ENCODE results near the gene ABCB8. TPM values are rescaled to one million over a fixed set of nuclear protein-coding genes. Genes with fewer than 3 reads are reported as not detected.

Gene ABCB8
- polyA plus RNA-seq, 1 of the 3 experiments (the other 2 are of a cell fraction) = 36.0 TPM

DNA sequence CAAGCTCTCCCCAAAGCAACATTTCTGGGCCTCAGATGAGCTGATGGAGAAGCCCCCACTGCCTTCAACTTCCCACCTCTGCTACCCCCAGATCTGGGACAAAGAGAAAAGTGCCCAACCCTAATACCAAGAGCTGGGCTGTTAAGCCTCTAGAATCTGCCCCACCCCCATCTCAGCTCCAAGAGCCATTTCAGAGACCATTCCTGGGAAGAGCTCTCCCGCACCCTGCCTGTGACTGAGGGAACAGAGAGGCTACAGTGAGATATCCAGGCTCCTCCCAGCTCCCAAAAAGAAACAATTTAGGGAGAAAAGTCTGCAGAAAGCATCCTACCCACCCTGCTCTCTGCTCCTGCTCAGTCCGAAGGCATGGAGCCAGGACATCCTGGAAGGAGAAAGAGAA, 47.6 kb upstream of the ABCB8 start:
- peaks cover 52% of the 10 kb centered on the region for H3K27me3 ChIP-seq (ENCODE audit: insufficient read depth)
- no peak overlapping the region for H3K4me2 ChIP-seq
- H3K79me2 ChIP-seq (ENCODE audit: insufficient read depth) = no peaks in the 10 kb centered on the region
- no peaks in the 10 kb centered on the region for H3K9me2 ChIP-seq
- no peaks in the 10 kb centered on the region for H3K36me3 ChIP-seq (replicated peaks in 1 of 2; ENCODE audit: control insufficient read depth in 1 of 2, insufficient read depth in 2 of 2, low read length in 1 of 2)
- ChIA-PET POLR2A (interaction anchor here (0.8 to 2.9 kb wide), 4 partner anchors 10 to 79 kb away, joined by 3 to 41 read pairs (median 16); no protein-coding TSS in a partner anchor), CTCF (interaction anchor here (0.6 to 13.1 kb wide), 23 partner anchors 9 to 264 kb away, joined by 3 to 761 read pairs (median 4); partner anchors contain the start of genes KCNH2 and NOS3)
- H3K4me3 ChIP-seq (ENCODE audit: low read depth in 2 of 2, low read length in 1 of 2) = no peak overlapping the region
- peak; percentile 28 for DNase-seq
- no peaks in the 10 kb centered on the region for H4K20me1 ChIP-seq (ENCODE audit: insufficient read depth)
- no peaks in the 10 kb centered on the region for H3K9me3 ChIP-seq
- peaks cover under 1% of the 10 kb centered on the region for H3F3A ChIP-seq (replicated peaks; ENCODE audit: insufficient read depth)
- peak overlapping the region in 1 of 2 experiments; percentile 81; a peak in 1 of 4 replicates for H3K27ac ChIP-seq (ENCODE audit: low read depth in 2 of 2, low read length in 1 of 2)
- WGBS (ENCODE audit: low lambda C conversion rate) = 54% methylated on average over 2 of the region's 2 CpGs
- no peak overlapping the region for H2AFZ ChIP-seq (ENCODE audit: low read depth)
- no peak overlapping the region for H3K9ac ChIP-seq
- TF ChIP-seq RFX5 (IDR thresholded peaks at IDR 0.05; ENCODE audit: low read length) = no peak
- TF ChIP-seq RAD21 (IDR thresholded peaks at IDR 0.05; ENCODE audit: low read length) = peak; percentile 62
- peak; percentile 22; the same call in 1 of the 2 replicates for TF ChIP-seq SMC3 (IDR thresholded peaks at IDR 0.05; ENCODE audit: low read depth, low read length)
- peaks cover 0 to 44% of the 10 kb centered on the region in 2 experiments; a peak in 2 of 4 replicates for H3K4me1 ChIP-seq (ENCODE audit: control insufficient read depth in 1 of 2, insufficient read depth in 2 of 2, low read depth in 1 of 2, low read length in 1 of 2)

- H3K4me2 ChIP-seq = no peak overlapping the region
- peaks cover 49% of the 10 kb centered on the region for H3K27me3 ChIP-seq (ENCODE audit: insufficient read depth)
- H3K4me3 ChIP-seq (ENCODE audit: low read depth in 2 of 2, low read length in 1 of 2) = no peak overlapping the region
- H4K20me1 ChIP-seq (ENCODE audit: insufficient read depth) = no peaks in the 10 kb centered on the region
- ChIA-PET POLR2A (no interaction called here), CTCF (interaction anchor here (1.1 to 13.1 kb wide), 5 partner anchors 17 to 203 kb away, joined by 4 to 761 read pairs (median 74); partner anchors contain the start of gene KCNH2)
- H3K9me2 ChIP-seq = no peaks in the 10 kb centered on the region
- no peak for TF ChIP-seq NFIC (IDR thresholded peaks at IDR 0.05; ENCODE audit: borderline replicate concordance)
- no peak overlapping the region for H2AFZ ChIP-seq (ENCODE audit: low read depth)
- H3K79me2 ChIP-seq (ENCODE audit: insufficient read depth) = no peaks in the 10 kb centered on the region
- H3K4me1 ChIP-seq (ENCODE audit: control insufficient read depth in 1 of 2, insufficient read depth in 2 of 2, low read depth in 1 of 2, low read length in 1 of 2) = peaks cover 0 to 43% of the 10 kb centered on the region in 2 experiments; a peak in 2 of 4 replicates
- no peak overlapping the region for H3K9ac ChIP-seq
- no peaks in the 10 kb centered on the region for H3K36me3 ChIP-seq (replicated peaks in 1 of 2; ENCODE audit: control insufficient read depth in 1 of 2, insufficient read depth in 2 of 2, low read length in 1 of 2)
- H3K27ac ChIP-seq (ENCODE audit: low read depth in 2 of 2, low read length in 1 of 2) = no peak overlapping the region
- no peaks in the 10 kb centered on the region for H3F3A ChIP-seq (replicated peaks; ENCODE audit: insufficient read depth)
- H3K9me3 ChIP-seq = no peaks in the 10 kb centered on the region
- 48% methylated on average over 5 of the region's 6 CpGs for WGBS (ENCODE audit: low lambda C conversion rate)
- no peak for DNase-seq
Observed at GRCh38 chr7:150981644-150982043, 46.6 kb upstream of the ABCB8 start.

DNA sequence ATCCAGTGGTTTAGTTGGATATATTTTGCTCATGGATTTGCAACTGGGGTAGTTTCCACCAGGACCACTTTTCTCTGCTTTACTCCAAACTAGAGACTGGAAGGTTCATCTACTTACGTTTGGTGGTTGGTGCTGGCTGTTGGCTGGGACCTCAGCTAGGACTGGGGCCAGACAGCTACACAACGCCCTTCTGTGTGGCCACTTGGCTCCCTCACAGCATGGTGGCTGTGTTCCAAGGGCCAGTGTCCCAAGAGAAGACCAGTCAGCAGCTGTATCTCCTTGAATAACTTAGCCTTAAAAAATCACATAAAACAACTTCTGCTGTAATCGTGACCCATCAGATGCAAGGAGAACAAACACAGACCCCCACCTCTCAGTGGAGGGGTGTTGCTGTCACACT, 45.9 kb upstream of the ABCB8 start:
- Histone ChIP-seq H3K27ac (ENCODE audit: low read depth in 2 of 2, low read length in 1 of 2) (no peak overlapping the region), H2AFZ (ENCODE audit: low read depth) (no peak overlapping the region), H3K9me3 (no peaks in the 10 kb centered on the region), H3K27me3 (ENCODE audit: insufficient read depth) (peaks cover 43% of the 10 kb centered on the region), H4K20me1 (ENCODE audit: insufficient read depth) (no peaks in the 10 kb centered on the region), H3K4me2 (no peak overlapping the region), H3K4me3 (ENCODE audit: low read depth in 2 of 2, low read length in 1 of 2) (no peak overlapping the region), H3K9me2 (no peaks in the 10 kb centered on the region), H3K36me3 (replicated peaks in 1 of 2; ENCODE audit: control insufficient read depth in 1 of 2, insufficient read depth in 2 of 2, low read length in 1 of 2) (no peaks in the 10 kb centered on the region), H3K4me1 (ENCODE audit: control insufficient read depth in 1 of 2, insufficient read depth in 2 of 2, low read depth in 1 of 2, low read length in 1 of 2) (peaks cover 0 to 36% of the 10 kb centered on the region in 2 experiments; a peak in 2 of 4 replicates), H3K79me2 (ENCODE audit: insufficient read depth) (no peaks in the 10 kb centered on the region), H3K9ac (no peak overlapping the region), H3F3A (replicated peaks; ENCODE audit: insufficient read depth) (no peaks in the 10 kb centered on the region)
- 25% methylated on average over 3 of the region's 3 CpGs for WGBS (ENCODE audit: low lambda C conversion rate)
- CTCF ChIA-PET = interaction anchor here (1.1 to 13.1 kb wide), 5 partner anchors 17 to 204 kb away, joined by 3 to 761 read pairs (median 74); partner anchors contain the start of gene KCNH2
- DNase-seq = no peak
- POLR2A ChIA-PET = no interaction called here
- no peak for TF ChIP-seq FOXJ3 (CRISPR knock-in tag; IDR thresholded peaks at IDR 0.05)
- no peak for TF ChIP-seq EZH2phosphoT487 (IDR thresholded peaks at IDR 0.05; ENCODE audit: borderline replicate concordance, low read depth)
- no peak for TF ChIP-seq GATA2 (CRISPR knock-in tag; IDR thresholded peaks at IDR 0.05)
- no peak for TF ChIP-seq RAD21 (IDR thresholded peaks at IDR 0.05; ENCODE audit: low read length)
- TF ChIP-seq CHD2 (IDR thresholded peaks at IDR 0.05; ENCODE audit: low read length, partially characterized antibody) = no peak
- TF ChIP-seq, protein P1, sequence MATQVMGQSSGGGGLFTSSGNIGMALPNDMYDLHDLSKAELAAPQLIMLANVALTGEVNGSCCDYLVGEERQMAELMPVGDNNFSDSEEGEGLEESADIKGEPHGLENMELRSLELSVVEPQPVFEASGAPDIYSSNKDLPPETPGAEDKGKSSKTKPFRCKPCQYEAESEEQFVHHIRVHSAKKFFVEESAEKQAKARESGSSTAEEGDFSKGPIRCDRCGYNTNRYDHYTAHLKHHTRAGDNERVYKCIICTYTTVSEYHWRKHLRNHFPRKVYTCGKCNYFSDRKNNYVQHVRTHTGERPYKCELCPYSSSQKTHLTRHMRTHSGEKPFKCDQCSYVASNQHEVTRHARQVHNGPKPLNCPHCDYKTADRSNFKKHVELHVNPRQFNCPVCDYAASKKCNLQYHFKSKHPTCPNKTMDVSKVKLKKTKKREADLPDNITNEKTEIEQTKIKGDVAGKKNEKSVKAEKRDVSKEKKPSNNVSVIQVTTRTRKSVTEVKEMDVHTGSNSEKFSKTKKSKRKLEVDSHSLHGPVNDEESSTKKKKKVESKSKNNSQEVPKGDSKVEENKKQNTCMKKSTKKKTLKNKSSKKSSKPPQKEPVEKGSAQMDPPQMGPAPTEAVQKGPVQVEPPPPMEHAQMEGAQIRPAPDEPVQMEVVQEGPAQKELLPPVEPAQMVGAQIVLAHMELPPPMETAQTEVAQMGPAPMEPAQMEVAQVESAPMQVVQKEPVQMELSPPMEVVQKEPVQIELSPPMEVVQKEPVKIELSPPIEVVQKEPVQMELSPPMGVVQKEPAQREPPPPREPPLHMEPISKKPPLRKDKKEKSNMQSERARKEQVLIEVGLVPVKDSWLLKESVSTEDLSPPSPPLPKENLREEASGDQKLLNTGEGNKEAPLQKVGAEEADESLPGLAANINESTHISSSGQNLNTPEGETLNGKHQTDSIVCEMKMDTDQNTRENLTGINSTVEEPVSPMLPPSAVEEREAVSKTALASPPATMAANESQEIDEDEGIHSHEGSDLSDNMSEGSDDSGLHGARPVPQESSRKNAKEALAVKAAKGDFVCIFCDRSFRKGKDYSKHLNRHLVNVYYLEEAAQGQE (IDR thresholded peaks at IDR 0.05; ENCODE audit: low read depth, low read length) = no peak
- TF ChIP-seq, protein P2, sequence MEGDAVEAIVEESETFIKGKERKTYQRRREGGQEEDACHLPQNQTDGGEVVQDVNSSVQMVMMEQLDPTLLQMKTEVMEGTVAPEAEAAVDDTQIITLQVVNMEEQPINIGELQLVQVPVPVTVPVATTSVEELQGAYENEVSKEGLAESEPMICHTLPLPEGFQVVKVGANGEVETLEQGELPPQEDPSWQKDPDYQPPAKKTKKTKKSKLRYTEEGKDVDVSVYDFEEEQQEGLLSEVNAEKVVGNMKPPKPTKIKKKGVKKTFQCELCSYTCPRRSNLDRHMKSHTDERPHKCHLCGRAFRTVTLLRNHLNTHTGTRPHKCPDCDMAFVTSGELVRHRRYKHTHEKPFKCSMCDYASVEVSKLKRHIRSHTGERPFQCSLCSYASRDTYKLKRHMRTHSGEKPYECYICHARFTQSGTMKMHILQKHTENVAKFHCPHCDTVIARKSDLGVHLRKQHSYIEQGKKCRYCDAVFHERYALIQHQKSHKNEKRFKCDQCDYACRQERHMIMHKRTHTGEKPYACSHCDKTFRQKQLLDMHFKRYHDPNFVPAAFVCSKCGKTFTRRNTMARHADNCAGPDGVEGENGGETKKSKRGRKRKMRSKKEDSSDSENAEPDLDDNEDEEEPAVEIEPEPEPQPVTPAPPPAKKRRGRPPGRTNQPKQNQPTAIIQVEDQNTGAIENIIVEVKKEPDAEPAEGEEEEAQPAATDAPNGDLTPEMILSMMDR (IDR thresholded peaks at IDR 0.05) = no peak
- no peak for TF ChIP-seq JUND (IDR thresholded peaks at IDR 0.05)
- no peak for TF ChIP-seq NFIC (IDR thresholded peaks at IDR 0.05; ENCODE audit: borderline replicate concordance)
- TF ChIP-seq MEF2A (IDR thresholded peaks at IDR 0.05; ENCODE audit: borderline replicate concordance, low read depth) = no peak
- TF ChIP-seq NRF1 (IDR thresholded peaks at IDR 0.05; ENCODE audit: low read depth, low read length) = no peak
- no peak for TF ChIP-seq POLR2AphosphoS5 (IDR thresholded peaks at IDR 0.05; ENCODE audit: low read depth, low read length)
- no peak for TF ChIP-seq TAF1 (IDR thresholded peaks at IDR 0.05; ENCODE audit: borderline replicate concordance, low read depth, low read length)
- TF ChIP-seq TCF12 (IDR thresholded peaks at IDR 0.05) = no peak
- no peak for TF ChIP-seq FOSL2 (IDR thresholded peaks at IDR 0.05; ENCODE audit: borderline replicate concordance, low read depth)

All from SK-N-SH (cell line).